HG02759 (cell line): ENCODE results near the gene EXOC6B.

Experiments used
- ATAC-seq: cut with Tn5 transposase; IDR thresholded peaks from one replicate; pipeline ENCODE4 v1.9.1; 2021; ENCODE audit warnings: mild to moderate bottlenecking, moderate library complexity; ENCODE audit not compliant: unreplicated experiment

EXOC6B gene

DNA sequence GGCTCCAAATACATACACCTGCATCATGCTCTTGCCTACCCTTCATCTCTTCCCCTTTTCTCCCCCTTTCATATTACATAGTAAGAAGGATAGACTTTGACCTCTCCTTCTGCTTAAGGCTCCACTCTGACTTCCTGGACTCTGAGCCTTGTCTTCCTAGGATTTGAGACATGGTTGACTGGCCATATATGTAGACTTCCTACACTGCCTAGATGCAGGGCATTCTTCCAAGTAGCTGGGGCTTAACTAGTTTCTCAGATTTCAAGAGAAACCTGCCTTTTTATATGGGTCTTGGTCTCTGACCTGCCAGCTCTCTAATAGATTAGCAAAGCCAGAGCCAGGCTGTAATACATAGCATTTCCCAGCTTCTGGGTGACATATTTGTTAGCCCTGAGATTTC is 642.8 kb downstream of the EXOC6B start:
- no peak for ATAC-seq

DNA sequence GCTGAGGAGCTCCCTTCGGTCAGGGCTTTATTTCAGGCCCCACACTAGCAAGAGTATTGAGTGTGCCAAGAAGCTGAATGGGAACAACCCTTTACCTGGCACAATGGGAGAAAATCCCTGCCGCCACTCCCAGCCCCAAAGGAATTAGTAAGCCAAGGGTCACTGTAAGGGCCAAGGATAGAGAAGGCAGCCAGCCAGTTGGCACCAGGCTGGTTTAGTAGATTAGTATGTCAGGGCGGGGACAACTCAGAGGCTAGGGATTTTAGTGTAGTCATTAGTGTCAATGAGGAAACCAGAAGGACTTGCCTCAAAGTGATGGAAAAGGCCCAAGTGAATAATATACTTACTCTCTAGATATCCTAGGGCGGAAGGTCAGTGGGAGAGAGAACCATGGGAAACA is 643.3 kb downstream of the EXOC6B start:
- ATAC-seq, result no peak

DNA sequence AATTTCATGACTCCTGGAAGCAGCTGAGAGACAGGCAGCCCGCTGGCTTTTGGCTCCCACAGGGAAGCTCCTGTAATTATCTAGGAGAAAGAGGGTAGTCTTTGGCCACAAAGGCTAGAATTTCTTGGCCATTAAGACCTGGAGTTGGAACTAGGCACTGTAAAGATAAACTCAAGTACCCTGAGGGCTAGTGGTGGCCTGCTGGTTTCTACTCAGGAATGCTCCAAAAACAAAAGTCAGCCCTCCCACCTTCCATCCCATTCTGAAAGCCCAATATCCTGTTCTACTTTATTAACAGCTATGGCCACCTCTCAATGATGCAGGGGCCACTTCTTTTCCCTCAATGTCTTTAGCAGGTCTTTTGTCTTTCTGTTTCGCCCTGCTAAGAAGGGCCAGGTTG is 644.2 kb downstream of the EXOC6B start:
- ATAC-seq, result no peak

DNA sequence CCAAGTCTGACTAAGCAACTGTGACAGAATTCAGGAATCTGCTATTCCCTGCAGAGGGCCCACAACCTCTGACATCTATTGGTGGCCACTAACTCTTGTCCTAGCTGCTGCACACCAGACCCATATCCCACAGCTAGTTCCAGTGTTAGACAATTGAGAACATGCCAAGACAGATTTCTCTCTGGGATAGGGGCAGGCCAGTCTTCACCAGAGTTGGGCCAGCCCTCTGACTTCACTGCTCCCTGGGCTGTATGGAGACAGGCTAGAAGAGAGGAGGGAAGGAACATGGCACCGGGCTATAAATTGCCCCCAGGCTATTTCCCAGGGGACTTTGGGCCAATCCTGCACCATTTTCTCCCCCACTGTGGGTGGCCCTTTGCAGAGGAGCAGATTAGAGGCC is 645.5 kb downstream of the EXOC6B start:
- ATAC-seq, result no peak

DNA sequence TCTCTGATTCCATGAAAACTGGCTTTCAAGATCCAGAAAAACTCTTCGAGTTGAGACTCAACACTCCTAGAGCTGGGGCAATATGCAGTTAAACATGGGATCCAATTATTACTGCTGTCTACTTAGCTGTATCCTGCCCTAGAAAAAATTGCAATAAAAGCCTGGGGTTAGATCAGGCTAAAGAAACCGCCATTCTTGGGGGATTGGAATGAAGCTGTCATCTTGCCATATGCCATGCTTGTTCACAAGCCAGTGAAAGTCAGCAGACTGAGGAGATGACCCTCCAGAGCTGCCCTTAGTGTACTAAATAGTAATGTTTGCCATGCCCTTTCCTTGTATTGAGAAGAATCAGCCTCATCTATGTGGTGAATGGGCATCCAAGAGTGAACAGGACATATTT is 647.3 kb downstream of the EXOC6B start:
- no peak for ATAC-seq

DNA sequence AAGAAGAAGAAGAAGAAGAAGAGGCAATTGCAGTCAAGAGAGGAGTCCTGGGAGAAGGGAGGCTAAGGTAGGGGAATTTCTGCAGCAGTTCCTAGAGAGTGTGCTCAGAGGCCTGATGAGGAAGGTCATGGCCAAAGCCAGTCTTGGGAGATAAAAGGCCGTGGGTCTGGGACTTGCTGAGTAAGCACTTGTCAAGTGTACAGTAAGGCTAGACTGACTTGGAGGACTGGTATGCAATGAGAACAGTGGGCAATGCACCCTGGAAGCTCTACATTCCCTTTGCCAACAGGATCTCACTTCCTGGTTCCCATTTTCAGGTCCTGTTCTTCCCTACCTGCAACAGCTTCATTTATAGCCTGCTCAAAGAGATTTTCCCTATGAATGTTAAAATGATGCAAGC is 649.6 kb downstream of the EXOC6B start:
- ATAC-seq, result no peak

DNA sequence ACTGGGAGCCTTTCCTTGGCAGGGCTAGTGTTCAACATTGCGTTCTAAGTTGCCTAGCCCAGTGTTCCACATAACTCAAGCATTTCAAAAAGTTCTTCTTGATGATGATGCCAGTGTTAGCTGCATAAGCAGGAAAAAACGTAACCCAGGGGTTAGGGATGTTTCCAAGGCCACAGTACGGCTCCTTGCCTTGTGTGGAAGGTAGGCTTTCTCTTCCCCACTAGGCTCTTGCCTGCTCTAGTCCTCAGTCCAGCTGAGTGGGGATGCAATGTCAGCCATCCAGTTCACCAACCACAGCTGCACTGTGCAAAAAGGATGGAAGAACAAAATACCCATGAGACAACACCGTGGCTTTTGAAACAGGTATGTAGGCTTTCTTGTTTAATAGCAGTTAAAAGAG is 650.2 kb downstream of the EXOC6B start:
- no peak for ATAC-seq

DNA sequence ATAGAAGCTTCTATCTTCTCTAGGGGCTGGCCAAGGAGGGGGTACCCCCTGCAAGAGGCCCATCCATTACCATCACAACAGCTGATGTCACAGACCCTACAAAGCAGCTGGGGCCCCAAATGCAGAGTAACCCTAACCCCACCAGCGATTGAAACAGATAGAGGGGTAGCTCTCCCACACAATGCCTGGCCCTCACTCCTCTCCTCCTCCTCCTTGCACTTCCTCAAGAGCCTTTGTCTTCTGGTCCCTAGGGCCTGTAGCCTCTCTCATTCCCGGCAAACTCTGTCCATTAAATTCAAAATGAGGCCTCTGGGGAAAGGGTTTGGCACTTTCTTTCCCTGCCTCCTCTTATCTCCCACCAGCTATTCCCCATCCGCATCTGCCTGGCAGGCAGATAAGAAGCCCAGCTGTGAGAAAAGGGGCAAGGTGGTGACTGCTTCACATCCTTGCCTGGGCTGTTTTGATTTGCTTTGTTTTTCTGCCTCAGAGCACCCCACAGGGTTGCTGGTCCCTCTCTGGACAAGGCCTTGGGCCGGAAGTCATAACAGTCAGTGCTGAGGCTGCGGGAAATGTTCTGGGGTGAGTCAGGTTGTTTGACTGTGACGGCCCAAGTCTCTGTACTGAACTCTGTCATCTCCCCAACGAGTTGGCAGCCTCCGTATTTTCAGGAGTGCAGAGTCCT is 652.1 kb downstream of the EXOC6B start:
- no peak for ATAC-seq

DNA sequence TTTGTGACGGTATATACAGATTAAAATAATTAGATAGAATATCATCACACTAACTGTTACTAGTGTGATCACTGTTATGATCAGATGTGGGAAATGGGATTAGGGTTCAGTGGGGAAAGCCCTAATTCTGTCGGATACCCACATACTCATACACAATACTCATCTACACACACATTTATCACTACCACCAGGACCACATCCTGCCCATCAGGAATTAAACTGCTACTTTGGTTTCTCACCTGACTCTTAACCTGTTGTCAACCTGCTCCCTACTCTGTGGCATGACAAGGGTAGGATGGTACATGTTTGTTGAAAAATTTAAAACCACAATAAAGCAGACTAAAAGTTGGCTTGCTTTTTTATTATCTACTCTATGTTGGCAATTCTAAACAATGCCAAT is 653.4 kb downstream of the EXOC6B start:
- ATAC-seq, result no peak

DNA sequence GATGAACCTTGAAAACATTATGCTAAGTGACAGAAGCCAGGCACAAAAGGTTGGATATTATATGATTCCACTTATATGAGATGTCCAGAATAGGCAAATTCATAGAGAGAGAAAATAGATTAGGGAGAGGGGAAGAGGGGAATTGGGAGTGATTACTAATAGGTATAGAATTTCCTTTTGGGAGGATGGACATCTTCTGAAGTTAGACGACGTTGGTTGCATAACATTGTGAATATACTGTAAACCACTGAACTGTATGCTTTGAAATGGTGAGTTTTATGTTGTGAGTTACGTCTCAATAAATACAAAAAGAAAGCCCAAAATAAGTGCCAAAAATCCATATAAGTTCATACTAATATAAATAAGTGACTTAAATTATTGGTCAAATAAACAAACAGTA is 659.6 kb downstream of the EXOC6B start:
- no peak for ATAC-seq

DNA sequence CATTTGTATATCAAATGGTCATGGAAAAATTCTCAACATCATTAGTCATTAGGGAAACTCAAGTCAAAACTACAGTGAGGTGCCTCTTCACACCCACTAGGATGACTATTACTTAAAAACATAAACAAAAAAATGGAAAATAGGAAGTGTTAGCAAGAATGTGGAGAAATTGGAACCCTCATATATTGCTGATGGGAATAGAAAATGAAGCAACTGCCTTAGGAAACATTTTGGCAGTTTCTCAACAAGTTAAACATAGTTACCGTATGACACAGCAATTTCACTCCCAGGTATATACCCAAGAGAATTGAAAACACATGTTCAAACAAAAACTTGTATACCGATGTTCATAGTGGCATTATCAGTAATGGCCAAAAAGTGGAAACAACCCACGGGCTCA is 660.0 kb downstream of the EXOC6B start:
- no peak for ATAC-seq

DNA sequence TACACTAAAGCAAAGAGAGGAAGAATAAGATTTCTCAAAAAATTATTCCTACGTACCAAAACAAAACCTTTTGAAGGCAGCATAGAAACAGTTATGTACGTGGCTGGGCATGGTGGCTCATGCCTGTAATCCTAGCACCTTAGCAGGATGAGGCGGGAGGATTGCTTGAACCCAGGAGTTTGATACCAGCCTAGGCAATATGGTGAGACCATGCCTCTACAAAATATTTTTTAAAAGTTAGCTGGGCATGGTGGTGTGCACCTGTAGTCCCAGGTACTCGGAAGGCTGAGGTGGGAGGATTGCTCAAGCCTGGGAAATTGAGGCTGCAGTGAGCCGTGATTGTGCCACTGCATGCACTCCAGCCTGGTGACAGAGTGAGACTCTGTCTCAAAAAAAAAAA is 663.3 kb downstream of the EXOC6B start:
- ATAC-seq, result no peak

DNA sequence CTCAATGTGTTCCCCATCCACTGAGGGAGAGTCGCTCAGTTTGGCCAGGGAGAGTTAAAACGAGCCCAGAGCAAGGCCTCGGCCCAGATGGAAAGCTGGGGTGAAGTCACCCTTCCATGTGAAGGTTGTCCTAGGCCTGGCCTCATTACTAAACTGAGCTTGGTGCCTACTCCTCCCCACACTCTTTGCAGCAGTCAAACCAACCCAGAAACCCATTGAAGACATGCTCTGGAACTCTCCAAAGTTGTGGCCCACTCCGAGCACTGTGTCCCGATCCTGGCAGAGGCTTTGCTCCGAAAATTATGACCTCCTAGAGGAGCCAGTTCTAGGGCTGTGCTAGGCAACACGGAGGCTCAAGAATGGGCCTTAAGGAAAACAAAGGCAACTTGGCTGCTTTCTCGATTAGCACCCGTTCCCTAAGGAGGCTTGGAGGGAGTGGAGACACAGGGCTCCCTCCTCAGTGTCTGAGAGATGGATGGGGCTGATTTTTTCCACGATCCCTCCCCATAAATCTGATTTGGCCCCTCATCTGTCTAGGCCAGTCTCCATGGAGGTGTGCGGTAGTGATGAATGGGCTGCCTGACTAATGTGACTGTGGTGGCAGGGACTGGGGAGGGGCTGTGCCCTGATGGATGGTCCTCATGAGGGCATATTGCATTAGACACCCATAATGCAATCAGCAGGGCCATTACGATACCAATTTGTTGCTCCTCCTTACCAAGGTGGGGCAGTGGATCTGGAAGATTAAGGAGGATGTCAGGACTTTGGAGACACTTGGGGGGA is 666.4 kb downstream of the EXOC6B start:
- no peak for ATAC-seq

DNA sequence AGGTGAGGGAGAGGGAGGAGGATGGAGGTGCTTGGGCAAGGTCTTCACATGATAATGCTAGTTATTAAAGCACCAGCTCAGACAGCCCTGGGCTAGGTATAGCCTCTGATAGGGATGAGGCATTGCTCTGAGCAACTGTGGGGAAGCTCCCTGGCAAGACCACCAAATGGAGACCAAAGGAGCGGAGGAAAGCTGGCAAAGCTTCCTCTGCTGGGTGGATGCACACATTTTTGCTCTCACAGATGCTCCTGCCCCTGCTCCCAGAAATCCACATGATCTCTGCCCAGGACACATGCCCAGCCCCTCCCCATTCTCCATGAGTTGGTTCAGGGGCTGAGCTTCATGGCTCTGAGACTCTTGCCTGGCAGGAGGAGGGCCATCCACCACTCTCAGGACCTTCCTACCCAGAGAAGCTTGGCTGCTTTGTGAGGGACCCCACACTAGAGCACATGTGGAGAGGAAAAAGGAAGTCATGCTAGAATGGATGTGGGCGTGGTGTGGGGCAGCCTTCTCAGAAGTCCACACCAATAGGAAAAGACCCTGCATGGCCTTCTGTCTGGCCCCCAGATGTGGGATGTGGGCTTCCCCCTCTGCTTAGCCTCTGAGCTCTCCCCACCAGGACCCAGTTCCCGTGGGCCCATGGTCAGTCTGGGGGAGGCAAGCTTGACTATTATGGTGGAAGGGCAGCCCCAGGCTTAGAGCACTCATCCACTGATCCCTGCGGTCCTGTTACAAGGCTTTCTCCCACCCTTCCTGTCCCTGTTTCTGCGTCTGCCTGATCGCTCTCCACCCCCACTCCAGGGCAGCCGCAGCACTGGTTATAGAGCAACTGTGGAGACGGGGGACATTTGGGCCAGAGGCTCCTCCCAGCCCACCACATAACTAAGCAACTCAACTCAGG is 667.7 kb downstream of the EXOC6B start:
- ATAC-seq, result no peak

DNA sequence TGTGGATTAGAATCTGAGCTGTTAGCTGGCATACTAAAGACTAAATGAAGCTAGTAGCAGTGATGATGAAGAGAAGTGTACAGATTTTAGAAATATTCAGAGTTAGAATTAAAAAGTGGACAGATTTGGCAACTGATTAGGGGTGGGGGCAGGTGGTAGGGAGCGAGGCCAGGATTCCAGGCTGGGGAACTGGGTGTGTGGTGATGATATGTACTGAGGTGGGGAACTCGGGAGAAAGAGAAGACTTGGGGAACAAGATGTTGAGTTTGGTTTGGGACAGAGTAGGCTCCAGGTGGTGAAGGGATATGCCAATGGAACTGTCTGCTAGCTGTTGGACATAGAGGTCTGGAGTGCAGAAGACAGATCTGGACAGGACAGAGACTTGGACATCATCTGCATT is 669.0 kb downstream of the EXOC6B start:
- no peak for ATAC-seq

DNA sequence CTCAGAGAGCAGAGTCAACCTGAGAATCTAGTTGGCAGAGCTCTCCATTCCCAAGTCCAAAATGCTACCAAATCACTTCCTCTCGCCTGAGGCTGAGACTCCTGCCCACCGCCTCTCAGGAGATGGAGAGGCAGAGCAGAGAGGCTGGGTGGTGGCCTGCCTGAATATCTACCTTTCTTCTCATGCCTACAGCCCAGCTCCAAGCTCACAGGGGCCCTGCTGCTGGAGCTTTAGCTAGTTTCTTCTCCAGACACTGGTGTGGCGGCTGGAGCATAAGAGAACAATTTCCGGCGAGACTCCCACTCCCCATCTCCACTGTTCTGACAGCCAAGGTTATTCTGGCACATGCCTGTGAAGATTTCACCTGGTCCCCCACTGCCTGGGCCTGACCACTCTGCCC is 670.1 kb downstream of the EXOC6B start:
- ATAC-seq, result no peak

DNA sequence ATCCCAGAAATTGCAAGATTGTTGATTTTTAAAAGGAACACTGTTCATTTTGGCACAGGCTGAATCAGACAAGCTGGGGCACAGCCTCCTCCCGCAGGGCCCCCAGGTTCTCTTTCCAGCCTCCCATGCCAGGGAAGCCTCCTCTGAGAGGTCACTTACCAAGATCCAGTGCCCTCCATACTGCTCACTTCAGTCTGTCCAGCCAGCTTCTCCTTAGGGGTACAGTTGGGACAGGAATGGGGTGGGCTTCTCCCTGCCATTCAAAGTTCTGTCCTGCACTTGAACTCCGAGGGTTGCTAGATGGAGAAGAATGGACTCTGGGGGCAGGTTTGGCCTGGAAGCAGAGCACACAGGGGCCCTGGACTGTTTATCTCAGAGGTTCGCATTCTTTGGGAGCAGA is 670.7 kb downstream of the EXOC6B start:
- ATAC-seq, result no peak

DNA sequence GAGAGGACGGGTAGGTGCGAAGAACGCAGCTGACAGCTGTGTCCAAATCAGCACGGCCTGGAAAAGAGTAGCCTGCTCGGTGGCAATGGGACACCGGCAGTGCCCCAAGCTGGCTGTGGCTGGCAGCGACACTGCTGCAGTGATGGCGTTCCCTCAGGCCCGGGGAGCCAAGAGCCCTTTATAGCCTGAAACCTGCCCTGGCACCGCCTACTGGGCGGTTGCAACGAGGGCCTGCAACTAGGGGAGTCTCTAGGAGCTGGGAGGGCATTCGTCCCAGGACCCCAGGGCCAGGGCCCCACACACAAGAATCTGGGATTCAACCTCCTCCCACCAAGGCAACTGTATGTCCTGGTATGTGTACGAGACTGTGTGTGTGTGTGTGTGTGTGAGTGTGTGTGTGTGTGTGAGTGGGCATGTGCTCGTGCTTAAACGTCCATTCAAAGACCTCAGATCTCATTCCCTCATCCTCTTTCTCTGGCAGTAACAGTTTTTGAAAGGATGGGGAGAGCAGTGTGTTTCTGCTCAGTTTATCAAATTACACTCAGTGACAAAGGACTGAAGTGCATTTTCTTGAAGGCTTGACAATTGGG is 671.4 kb downstream of the EXOC6B start:
- no peak for ATAC-seq

DNA sequence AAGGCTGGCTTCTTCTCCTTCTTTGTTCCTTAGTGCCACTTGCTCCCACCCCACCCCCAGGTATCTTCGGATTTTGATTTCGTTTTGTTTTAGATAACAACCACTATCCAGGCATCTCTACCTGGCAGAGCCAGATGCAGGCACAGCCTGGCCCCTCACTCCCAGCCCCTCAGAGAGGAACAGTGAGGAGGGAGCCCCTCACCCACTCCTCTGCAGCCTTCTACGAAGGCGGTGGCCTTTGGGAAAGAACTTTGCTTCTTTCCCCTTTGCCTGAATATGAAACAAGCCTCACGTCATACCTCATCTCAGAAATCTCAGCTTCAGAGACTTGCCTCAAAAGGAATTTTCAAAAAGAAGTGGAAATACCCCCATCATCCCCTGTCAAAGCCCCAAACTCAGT is 671.9 kb downstream of the EXOC6B start:
- no peak for ATAC-seq

DNA sequence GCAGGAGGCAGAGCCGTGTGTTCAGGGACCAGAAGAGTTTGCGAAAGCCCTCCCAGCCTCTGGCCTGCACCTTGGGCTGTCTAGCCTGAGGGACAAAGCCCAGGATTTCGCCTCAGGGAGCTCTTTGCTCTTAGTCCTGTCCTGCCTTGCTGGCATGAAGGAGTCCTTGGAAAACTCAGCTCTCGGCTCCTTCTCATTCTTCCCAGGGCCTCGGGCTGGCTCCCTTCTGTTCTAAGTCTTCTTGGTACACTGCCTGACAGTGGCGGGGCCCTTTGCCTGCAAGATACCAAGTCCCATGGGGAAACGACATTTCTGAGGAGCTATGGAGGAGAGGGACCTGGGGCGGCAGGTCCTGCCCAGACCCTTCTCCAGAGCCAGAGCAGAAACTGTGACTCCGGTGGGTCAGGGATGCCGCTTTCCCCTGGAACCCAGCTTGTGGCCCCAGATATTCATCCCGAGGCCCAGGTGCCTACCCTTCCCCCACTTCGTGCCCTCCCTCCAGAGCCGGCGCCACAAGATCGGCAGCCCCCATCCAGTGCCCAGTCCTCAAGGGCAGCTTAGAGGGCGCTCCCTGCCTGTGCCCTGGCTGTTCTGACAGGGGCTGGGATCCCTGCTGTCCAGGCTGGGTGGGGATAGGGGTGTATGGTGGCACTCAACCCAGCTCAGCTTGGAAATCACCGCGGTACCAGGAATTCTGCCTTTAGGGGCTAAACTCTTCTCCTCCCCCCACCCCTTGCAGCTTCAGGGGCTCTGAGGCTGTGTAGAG is 672.6 kb downstream of the EXOC6B start:
- no peak for ATAC-seq
